Osteoblast (primary cell): ENCODE measurements around the gene CTNNA2. TPM values are rescaled to one million over a fixed set of nuclear protein-coding genes. Genes with fewer than 3 reads are reported as not detected.

Experiments used
- DNase-seq: peaks from one replicate; pipeline ENCODE4 v3.0.0; 2011; ENCODE audit warnings: low spot score, mixed read lengths; ENCODE audit not compliant: insufficient read length; ENCODE audit errors: missing footprints
- H2AFZ ChIP-seq: 2 replicates; pipeline ENCODE4 v1.6.0; 2011; ENCODE audit warnings: mild to moderate bottlenecking, low read length
- H3K27ac ChIP-seq: 2 replicates; pipeline ENCODE4 v1.5.1; 2011; ENCODE audit warnings: mild to moderate bottlenecking, low read depth, low read length, moderate library complexity
- H3K27me3 ChIP-seq: 2 replicates; pipeline ENCODE4 v1.6.0; 2012; ENCODE audit warnings: mild to moderate bottlenecking, control low read depth, inconsistent platforms, low read length, moderate library complexity; ENCODE audit not compliant: insufficient read depth
- H3K36me3 ChIP-seq: 2 replicates; pipeline ENCODE4 v1.5.1; 2011; ENCODE audit warnings: mild to moderate bottlenecking, low read length, control low read depth, moderate library complexity; ENCODE audit not compliant: insufficient read depth
- H3K4me1 ChIP-seq: 2 replicates; pipeline ENCODE4 v1.5.1; 2011; ENCODE audit warnings: mild to moderate bottlenecking, low read length, control low read depth, moderate library complexity; ENCODE audit not compliant: insufficient read depth
- H3K4me2 ChIP-seq: 2 replicates; pipeline ENCODE4 v1.6.0; 2011; ENCODE audit warnings: mild to moderate bottlenecking, low read length; ENCODE audit not compliant: insufficient read depth
- H3K4me3 ChIP-seq: fragments of 200-600 bp; sonication (generic); 3 replicates; pipeline ENCODE4 v1.5.1; 2012; ENCODE audit warnings: mild to moderate bottlenecking, low read length, inconsistent platforms; ENCODE audit not compliant: insufficient read depth
- H3K79me2 ChIP-seq: 2 replicates; pipeline ENCODE4 v1.6.0; 2012; ENCODE audit warnings: mild to moderate bottlenecking, low read length, control low read depth, inconsistent platforms; ENCODE audit not compliant: insufficient read depth
- H3K9me3 ChIP-seq: 2 replicates; pipeline ENCODE4 v1.5.1; 2011; ENCODE audit warnings: low read depth, low read length, control low read depth
- H4K20me1 ChIP-seq: 2 replicates; pipeline ENCODE4 v1.6.0; 2012; ENCODE audit warnings: mild to moderate bottlenecking, low read length, control low read depth; ENCODE audit not compliant: insufficient read depth
- CTCF ChIP-seq: IDR thresholded peaks from 2 replicates; pipeline ENCODE4 v1.5.1; 2011; ENCODE audit warnings: mild to moderate bottlenecking, low read depth, low read length, moderate library complexity; ENCODE audit errors: extremely low read depth
- total RNA-seq: library from RNA; depleted of rRNA; stranded (reverse); fragments of >200 nt; gene quantifications from 2 replicates; pipeline ENCODE4 v1.2.3, GENCODE V29; 2012

The CTNNA2 gene
- total RNA-seq, 1 donor = not detected

- H3K9me3 ChIP-seq = no peaks in the 10 kb centered on the region
- DNase-seq = no peak
Measured at GRCh38 chr2:79947751-79948150, 434.9 kb downstream of the CTNNA2 start.

GRCh38 chr2:79950526-79950925 lies 437.7 kb downstream of the CTNNA2 start:
- H3K79me2 ChIP-seq = no peaks in the 10 kb centered on the region
- H2AFZ ChIP-seq = no peak overlapping the region
- no peak overlapping the region for H3K4me3 ChIP-seq
- H3K27ac ChIP-seq = no peak overlapping the region
- H3K4me1 ChIP-seq = no peaks in the 10 kb centered on the region
- TF ChIP-seq CTCF = no peak
- H4K20me1 ChIP-seq = no peaks in the 10 kb centered on the region
- no peak for DNase-seq
- no peaks in the 10 kb centered on the region for H3K9me3 ChIP-seq
- no peaks in the 10 kb centered on the region for H3K36me3 ChIP-seq
- no peaks in the 10 kb centered on the region for H3K27me3 ChIP-seq
- H3K4me2 ChIP-seq = no peak overlapping the region

More at GRCh38 chr2:79947751-79948150, 434.9 kb downstream of the CTNNA2 start:
- H3K27ac ChIP-seq = no peak overlapping the region
- no peak overlapping the region for H3K4me3 ChIP-seq
- no peaks in the 10 kb centered on the region for H3K79me2 ChIP-seq
- no peak overlapping the region for H3K4me2 ChIP-seq
- TF ChIP-seq CTCF = no peak
- no peaks in the 10 kb centered on the region for H3K36me3 ChIP-seq
- no peaks in the 10 kb centered on the region for H3K27me3 ChIP-seq
- no peaks in the 10 kb centered on the region for H4K20me1 ChIP-seq
- H3K4me1 ChIP-seq = no peaks in the 10 kb centered on the region
- H2AFZ ChIP-seq = no peak overlapping the region

GRCh38 chr2:79952616-79953015 lies 439.8 kb downstream of the CTNNA2 start:
- Histone ChIP-seq H4K20me1 (no peaks in the 10 kb centered on the region), H3K4me2 (no peak overlapping the region), H3K4me1 (no peaks in the 10 kb centered on the region), H3K27ac (no peak overlapping the region), H2AFZ (no peak overlapping the region), H3K4me3 (no peak overlapping the region), H3K36me3 (no peaks in the 10 kb centered on the region), H3K79me2 (no peaks in the 10 kb centered on the region), H3K9me3 (no peaks in the 10 kb centered on the region), H3K27me3 (no peaks in the 10 kb centered on the region)
- DNase-seq = no peak
- TF ChIP-seq CTCF = no peak

GRCh38 chr2:79960035-79960434 lies 447.2 kb downstream of the CTNNA2 start:
- TF ChIP-seq CTCF = no peak
- no peaks in the 10 kb centered on the region for H3K79me2 ChIP-seq
- H4K20me1 ChIP-seq = no peaks in the 10 kb centered on the region
- no peaks in the 10 kb centered on the region for H3K36me3 ChIP-seq
- no peaks in the 10 kb centered on the region for H3K27me3 ChIP-seq
- no peak overlapping the region for H2AFZ ChIP-seq
- H3K9me3 ChIP-seq = no peaks in the 10 kb centered on the region
- no peak for DNase-seq
- no peaks in the 10 kb centered on the region for H3K4me1 ChIP-seq
- H3K4me3 ChIP-seq = no peak overlapping the region
- H3K27ac ChIP-seq = no peak overlapping the region
- no peak overlapping the region for H3K4me2 ChIP-seq
